Transverse colon (tissue), 4 donors: ENCODE data around the gene ZNF124.

Experiments
- CTCF ChIP-seq, 5 experiments: fragments of 200-600 bp in 3 of 5; fragments of 450-650 bp in 2 of 5; sonication (generic) in 3 of 5; IDR thresholded peaks; 1 replicate in 2 of 5; 2 replicates in 3 of 5; pipeline ENCODE4 v1.5.1; 2016 to 2017; ENCODE audit warnings: antibody characterized with exemption in 5 of 5, inconsistent platforms in 3 of 5, mild to moderate bottlenecking in 2 of 5, moderate library complexity in 1 of 5
- POLR2AphosphoS5 ChIP-seq, 3 donors: sonication (generic); formaldehyde crosslinking; IDR thresholded peaks; one replicate each; pipeline ENCODE4 v1.6.1; 2016; ENCODE audit warnings: antibody characterized with exemption in 3 of 3

- no peak for TF ChIP-seq CTCF (IDR thresholded peaks at IDR 0.05)
- TF ChIP-seq POLR2AphosphoS5 (IDR thresholded peaks at IDR 0.05): no peak
Measured at GRCh38 chr1:247145279-247145678, 26.5 kb downstream of the ZNF124 start.
